Bronchial epithelial cell (primary cell): ENCODE results near the gene PGGHG. TPM values are rescaled to one million over a fixed set of nuclear protein-coding genes. Genes with fewer than 3 reads are reported as not detected.

ENCODE experiments used
- DNase-seq: peaks from one replicate; pipeline ENCODE4 v3.0.0-alpha.2; 2010; ENCODE audit warnings: low read depth
- FAIRE-seq: peaks from 2 replicates; lab custom pipeline; 2011; peaks lifted over from hg19 to GRCh38; lab: Jason Lieb, UNC
- H3K27me3 ChIP-seq: 2 replicates; pipeline ENCODE4 v1.5.1; 2011; ENCODE audit warnings: low read length; ENCODE audit not compliant: control insufficient read depth, insufficient read depth
- H3K36me3 ChIP-seq: 2 replicates; pipeline ENCODE4 v1.5.1; 2011; ENCODE audit warnings: low read length; ENCODE audit not compliant: control insufficient read depth, insufficient read depth
- H3K4me3 ChIP-seq: 2 replicates; pipeline ENCODE4 v1.5.1; 2011; ENCODE audit warnings: mild to moderate bottlenecking, low read depth, low read length, control low read depth
- total RNA-seq: library from RNA; depleted of rRNA; stranded (reverse); fragments of >200 nt; gene quantifications from 2 replicates; pipeline ENCODE4 v1.2.1, GENCODE V29; 2014
- TF ChIP-seq, protein P1 (sequence below): IDR thresholded peaks from 2 replicates; pipeline ENCODE4 v1.5.1; 2011; ENCODE audit warnings: mild to moderate bottlenecking, moderate library complexity, low read length, control low read depth, inconsistent platforms; ENCODE audit not compliant: insufficient read depth, severe bottlenecking

The PGGHG gene
- total RNA-seq, 1 donor from 2014 or later, result 3.2 TPM

DNA sequence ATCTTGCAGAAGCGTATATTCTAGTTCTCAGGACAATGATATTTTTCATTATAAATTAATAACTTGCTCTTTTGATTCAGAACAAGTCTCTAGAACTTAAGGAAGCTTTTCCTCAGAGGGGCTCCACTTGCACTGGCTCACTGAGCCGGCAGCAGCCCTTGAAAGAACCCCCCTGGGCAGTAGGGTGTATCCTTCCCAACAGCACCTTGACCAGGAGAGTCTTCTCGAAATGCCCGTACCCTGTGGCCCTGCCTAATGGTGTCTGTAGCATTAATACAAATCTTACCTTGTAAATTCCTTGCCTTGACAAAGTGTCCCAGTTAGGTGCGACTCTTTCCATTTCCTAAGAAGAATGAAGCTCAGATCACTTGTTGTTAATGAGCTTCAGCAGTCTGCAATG, 38.7 kb upstream of the PGGHG start:
- TF ChIP-seq, protein P1, sequence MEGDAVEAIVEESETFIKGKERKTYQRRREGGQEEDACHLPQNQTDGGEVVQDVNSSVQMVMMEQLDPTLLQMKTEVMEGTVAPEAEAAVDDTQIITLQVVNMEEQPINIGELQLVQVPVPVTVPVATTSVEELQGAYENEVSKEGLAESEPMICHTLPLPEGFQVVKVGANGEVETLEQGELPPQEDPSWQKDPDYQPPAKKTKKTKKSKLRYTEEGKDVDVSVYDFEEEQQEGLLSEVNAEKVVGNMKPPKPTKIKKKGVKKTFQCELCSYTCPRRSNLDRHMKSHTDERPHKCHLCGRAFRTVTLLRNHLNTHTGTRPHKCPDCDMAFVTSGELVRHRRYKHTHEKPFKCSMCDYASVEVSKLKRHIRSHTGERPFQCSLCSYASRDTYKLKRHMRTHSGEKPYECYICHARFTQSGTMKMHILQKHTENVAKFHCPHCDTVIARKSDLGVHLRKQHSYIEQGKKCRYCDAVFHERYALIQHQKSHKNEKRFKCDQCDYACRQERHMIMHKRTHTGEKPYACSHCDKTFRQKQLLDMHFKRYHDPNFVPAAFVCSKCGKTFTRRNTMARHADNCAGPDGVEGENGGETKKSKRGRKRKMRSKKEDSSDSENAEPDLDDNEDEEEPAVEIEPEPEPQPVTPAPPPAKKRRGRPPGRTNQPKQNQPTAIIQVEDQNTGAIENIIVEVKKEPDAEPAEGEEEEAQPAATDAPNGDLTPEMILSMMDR, result no peak
- H3K36me3 ChIP-seq, result peaks cover 25% of the 10 kb centered on the region
- no peaks in the 10 kb centered on the region for H3K27me3 ChIP-seq
- DNase-seq (no peak), FAIRE-seq (no peak)
- H3K4me3 ChIP-seq, result no peak overlapping the region

DNA sequence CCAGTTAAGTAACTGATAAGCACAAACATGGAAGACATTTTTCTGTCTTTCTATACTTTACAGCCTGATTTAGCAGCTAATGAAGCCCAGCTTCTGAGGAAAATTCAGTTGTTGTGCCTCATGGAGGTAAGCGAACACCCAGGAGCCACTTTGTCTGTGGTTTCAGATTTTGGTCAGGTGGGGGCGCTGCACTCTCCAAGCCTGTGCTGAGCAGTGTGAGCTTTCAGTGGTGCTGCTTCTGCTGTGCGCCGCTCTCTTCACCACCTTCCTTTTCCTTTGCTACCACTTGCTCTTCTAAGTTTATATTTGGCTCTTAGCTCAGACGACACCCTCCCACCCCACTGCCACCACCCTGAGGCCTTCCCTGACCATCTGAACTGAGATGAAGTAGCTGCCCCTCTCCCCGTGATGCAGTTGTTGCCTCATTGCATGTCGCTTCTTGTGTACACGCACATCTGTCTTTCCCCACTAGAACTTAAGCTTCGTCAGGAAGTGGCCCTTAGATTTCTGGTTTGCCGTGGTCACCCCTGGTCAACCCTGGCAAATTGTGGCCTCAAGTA, 38.1 kb upstream of the PGGHG start:
- FAIRE-seq, result no peak
- TF ChIP-seq, protein P1, result peak; percentile 85
- H3K4me3 ChIP-seq, result no peak overlapping the region
- peaks cover 24% of the 10 kb centered on the region for H3K36me3 ChIP-seq
- peak; percentile 37 for DNase-seq
- no peaks in the 10 kb centered on the region for H3K27me3 ChIP-seq

DNA sequence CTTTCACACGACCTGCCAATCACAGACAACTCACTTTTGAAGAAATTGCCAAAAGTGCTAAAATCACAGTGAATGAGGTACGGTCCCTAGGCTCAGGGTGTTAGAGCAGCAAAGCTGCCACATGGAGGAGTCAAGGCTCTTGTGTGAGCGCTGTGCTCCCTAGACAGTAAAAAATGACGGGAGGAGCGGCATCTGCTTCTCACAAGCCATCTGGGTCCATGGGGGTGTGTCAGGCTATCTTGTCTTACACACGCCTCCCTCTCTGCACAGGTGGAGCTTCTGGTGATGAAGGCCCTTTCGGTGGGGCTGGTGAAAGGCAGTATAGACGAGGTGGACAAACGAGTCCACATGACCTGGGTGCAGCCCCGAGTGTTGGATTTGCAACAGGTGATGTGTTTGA, 37.4 kb upstream of the PGGHG start:
- FAIRE-seq (no peak), DNase-seq (no peak)
- H3K36me3 ChIP-seq, result peaks cover 24% of the 10 kb centered on the region
- TF ChIP-seq, protein P1, result no peak
- H3K4me3 ChIP-seq, result no peak overlapping the region
- no peaks in the 10 kb centered on the region for H3K27me3 ChIP-seq

DNA sequence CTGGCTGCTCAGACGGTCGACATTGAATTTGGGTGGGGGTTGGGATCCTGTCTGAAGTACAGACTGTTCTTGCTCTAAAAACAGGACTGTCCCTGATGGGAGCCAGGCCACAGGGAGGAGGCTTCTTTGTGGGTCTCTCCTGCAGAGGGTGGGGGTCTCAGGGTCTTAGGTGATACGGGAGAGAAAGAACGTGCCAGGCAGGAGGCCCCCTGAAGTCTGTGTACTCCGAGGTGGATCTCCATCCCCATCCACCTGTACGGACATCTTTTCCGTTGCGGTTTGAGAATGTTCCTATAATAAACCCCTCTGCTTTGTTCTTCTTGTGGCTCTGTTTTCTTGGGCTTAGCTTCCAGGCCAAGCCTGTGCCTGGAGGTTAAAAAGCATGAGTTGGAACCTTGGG, 36.3 kb upstream of the PGGHG start:
- H3K36me3 ChIP-seq, result peaks cover 22% of the 10 kb centered on the region

DNA sequence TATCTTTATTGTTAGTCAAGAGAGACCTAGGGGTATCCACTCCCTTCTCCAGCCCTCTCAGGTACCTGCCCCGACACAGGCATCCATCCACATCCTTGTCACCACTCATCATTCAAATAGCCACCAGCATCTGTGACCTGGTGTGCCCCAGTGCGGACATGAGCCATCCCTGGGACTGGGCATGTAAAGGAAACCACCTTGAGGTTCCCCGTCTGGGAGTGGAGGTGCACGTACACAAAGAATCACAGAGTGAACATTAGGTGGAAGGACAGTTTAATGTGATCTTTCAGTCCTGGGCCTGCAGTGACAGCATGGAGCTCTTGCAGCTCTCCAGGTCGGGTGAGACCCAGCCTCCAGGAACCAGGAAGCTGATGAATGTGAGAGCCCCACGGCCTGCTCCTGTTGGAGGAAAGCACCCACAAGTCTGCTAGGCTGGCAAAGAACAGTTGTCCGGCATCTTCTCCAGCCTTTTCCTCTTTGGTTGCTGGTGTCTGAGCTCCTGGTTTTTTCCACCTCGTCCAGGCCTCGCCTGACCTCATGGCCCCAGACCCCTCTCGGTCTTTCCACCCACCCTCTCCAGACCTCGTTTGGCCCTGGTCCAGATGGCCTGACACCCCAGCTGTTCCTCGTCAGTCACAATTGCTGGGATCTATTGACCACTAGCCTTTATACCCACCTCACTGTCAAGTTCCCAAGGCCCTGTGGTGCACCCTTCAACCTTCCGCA, 35.6 kb upstream of the PGGHG start:
- H3K36me3 ChIP-seq, result peaks cover 22% of the 10 kb centered on the region
- TF ChIP-seq, protein P1, result no peak
- no peak overlapping the region for H3K4me3 ChIP-seq
- DNase-seq, result no peak
- FAIRE-seq, result peak; percentile 23
- H3K27me3 ChIP-seq, result no peaks in the 10 kb centered on the region

More for the DNA sequence above, 36.3 kb upstream of the PGGHG start:
- no peak for DNase-seq
- Histone ChIP-seq H3K4me3 (no peak overlapping the region), H3K27me3 (no peaks in the 10 kb centered on the region)
- FAIRE-seq, result no peak
- TF ChIP-seq, protein P1, result no peak
